ENCODE data around the gene SEMA4A. TPM values are rescaled to one million over a fixed set of nuclear protein-coding genes. Genes with fewer than 3 reads are reported as not detected.
A peak's percentile ranks its signal among the peaks of the same experiment; 100 is the strongest.

The SEMA4A gene
- total and polyA plus RNA-seq, 4 donors, result 22.7 to 54.9 (median 36.9) TPM

DNA sequence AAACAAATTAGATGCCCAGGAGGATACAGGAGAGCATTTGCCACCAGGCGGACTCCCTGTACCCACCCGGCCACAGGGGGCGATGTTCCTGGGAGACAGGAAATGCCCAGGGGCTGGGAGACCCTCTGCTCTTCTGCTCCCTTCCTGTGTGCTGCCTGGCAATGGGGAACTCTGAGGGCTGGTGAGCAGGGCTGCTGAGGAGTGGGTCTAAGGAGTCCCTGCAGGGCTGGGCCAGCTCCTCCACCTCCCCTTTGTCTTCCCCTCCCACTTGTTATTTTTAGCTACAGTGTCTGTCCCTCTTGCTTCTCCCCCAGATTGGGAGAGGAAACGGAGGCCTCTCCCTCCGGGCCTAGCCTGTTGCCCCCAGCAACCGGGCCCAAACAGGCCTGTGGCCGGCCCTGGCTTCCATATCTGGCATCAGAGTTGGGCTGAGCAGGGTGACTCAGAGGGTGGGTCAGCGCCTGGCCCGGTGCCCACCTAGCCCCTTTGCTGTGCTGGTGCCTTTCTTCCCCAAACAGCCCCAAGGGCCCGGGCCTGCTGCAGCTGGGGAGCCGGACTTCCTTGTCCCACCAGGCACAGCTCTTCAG, 27.2 kb upstream of the SEMA4A start:
- Histone ChIP-seq H3K27ac (ENCODE audit: low read depth in 1 of 2, low read length in 1 of 2) (peak overlapping the region; percentile 75 to 95), H3K27me3 (ENCODE audit: control insufficient read depth in 3 of 3, insufficient read depth in 3 of 3, low read length in 2 of 3) (no peaks in the 10 kb centered on the region), H3K4me1 (ENCODE audit: control insufficient read depth in 5 of 5, insufficient read depth in 5 of 5, low read length in 5 of 5) (peaks cover 32 to 75% (median 43%) of the 10 kb centered on the region in 5 donors), H3K36me3 (ENCODE audit: control insufficient read depth in 4 of 4, insufficient read depth in 4 of 4, low read length in 4 of 4) (peaks cover 0 to 5% (median 4%) of the 10 kb centered on the region in 4 donors), H3K9ac (ENCODE audit: insufficient read depth in 1 of 2, low read length in 2 of 2) (peak overlapping the region in 1 of 2 donors; percentile 67), H3K4me3 (no peak overlapping the region), H3K9me3 (ENCODE audit: control insufficient read depth in 4 of 4, insufficient read depth in 3 of 4, low read length in 3 of 4) (no peaks in the 10 kb centered on the region)
- 16 to 19% methylated on average over 11 of the region's 11 CpGs for WGBS, 2 donors
- DNase-seq, result peak; percentile 83 to 85 (median 84)
- ATAC-seq (ENCODE audit: insufficient read depth, low FRiP score), result peak; percentile 53
- TF ChIP-seq, protein P1, sequence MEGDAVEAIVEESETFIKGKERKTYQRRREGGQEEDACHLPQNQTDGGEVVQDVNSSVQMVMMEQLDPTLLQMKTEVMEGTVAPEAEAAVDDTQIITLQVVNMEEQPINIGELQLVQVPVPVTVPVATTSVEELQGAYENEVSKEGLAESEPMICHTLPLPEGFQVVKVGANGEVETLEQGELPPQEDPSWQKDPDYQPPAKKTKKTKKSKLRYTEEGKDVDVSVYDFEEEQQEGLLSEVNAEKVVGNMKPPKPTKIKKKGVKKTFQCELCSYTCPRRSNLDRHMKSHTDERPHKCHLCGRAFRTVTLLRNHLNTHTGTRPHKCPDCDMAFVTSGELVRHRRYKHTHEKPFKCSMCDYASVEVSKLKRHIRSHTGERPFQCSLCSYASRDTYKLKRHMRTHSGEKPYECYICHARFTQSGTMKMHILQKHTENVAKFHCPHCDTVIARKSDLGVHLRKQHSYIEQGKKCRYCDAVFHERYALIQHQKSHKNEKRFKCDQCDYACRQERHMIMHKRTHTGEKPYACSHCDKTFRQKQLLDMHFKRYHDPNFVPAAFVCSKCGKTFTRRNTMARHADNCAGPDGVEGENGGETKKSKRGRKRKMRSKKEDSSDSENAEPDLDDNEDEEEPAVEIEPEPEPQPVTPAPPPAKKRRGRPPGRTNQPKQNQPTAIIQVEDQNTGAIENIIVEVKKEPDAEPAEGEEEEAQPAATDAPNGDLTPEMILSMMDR (IDR thresholded peaks at IDR 0.05; ENCODE audit: control extremely low read depth, extremely low read depth), result no peak

DNA sequence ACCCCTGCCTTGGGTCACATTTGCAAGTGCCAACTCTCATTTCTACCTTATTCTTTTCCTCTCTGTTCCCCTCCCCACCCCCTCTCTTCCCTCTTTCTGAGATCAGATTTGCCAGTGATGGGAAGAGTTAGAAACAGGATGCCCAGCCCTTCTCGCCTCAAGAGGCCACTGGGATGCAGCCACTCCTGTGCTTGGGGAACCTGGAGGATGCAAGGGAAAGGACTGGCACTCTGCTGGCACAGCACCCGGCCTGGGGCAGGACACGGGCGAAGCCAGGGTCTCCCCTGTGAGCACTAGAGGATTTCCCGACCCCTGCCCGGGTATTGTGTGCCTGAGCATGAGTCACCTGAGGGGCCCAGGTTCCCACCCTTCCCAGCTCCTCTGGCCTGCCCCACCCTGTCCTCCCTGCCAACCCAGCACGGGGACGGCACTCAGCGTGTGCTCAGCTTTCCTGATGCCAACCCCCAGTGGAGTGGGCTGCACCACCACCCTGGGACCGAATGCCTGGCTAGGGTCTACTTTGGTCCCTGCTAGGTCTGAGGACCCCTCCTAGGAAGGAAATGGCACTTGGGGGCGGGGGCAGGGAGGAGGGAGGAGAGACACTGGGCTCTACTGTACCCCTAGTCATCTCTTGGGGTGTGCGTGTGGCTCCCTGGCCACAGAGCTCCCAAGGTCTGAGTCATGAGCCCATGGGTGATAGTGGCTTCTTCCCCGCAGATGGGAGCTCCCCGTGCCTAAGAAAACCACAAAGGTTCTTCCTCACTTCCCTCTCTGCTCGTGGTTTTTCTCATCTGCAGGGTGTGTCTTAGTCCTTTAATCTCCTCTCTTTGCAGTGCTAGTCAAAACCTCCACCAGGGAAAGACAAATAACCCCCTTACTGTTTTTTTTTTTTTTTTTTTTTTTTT, 26.5 kb upstream of the SEMA4A start:
- DNase-seq (no peak), ATAC-seq (ENCODE audit: insufficient read depth, low FRiP score) (peak; percentile 16)
- WGBS, 2 donors, result 29 to 34% methylated on average over 15 of the region's 15 CpGs
- Histone ChIP-seq H3K9ac (ENCODE audit: insufficient read depth in 1 of 2, low read length in 2 of 2) (peak overlapping the region in 1 of 2 donors; percentile 67), H3K4me1 (ENCODE audit: control insufficient read depth in 5 of 5, insufficient read depth in 5 of 5, low read length in 5 of 5) (peaks cover 27 to 75% (median 38%) of the 10 kb centered on the region in 5 donors), H3K9me3 (ENCODE audit: control insufficient read depth in 4 of 4, insufficient read depth in 3 of 4, low read length in 3 of 4) (no peaks in the 10 kb centered on the region), H3K27me3 (ENCODE audit: control insufficient read depth in 3 of 3, insufficient read depth in 3 of 3, low read length in 2 of 3) (no peaks in the 10 kb centered on the region), H3K4me3 (no peak overlapping the region), H3K27ac (ENCODE audit: low read depth in 1 of 2, low read length in 1 of 2) (peak overlapping the region; percentile 75 to 95), H3K36me3 (ENCODE audit: control insufficient read depth in 4 of 4, insufficient read depth in 4 of 4, low read length in 4 of 4) (peaks cover 4 to 11% (median 6%) of the 10 kb centered on the region in 4 donors)
- TF ChIP-seq, protein P1 (IDR thresholded peaks at IDR 0.05; ENCODE audit: control extremely low read depth, extremely low read depth), result no peak

DNA sequence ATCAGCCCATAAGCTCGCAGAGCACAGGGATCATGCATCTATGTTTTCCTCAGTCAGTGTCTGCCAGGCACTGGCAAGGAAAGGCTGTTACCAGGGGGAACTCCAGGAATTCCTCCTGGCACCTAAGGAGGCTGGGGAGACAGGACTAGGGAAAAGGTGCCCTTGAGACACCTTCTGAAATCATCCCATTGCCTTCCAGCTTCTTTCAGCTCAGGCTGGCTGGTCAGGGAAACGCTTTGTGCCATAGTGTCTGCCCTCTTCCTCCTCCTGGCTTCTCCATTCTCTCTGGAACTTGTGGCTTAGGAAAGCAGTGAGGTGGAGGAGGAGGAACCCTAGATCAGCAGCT, 25.1 kb upstream of the SEMA4A start:
- TF ChIP-seq, protein P1 (IDR thresholded peaks at IDR 0.05; ENCODE audit: control extremely low read depth, extremely low read depth), result no peak
- no peaks in the 10 kb centered on the region for H3K9me3 ChIP-seq (ENCODE audit: control insufficient read depth in 4 of 4, insufficient read depth in 3 of 4, low read length in 3 of 4)
- DNase-seq, result no peak
- peaks cover 27 to 61% (median 33%) of the 10 kb centered on the region in 5 donors for H3K4me1 ChIP-seq (ENCODE audit: control insufficient read depth in 5 of 5, insufficient read depth in 5 of 5, low read length in 5 of 5)
- H3K27me3 ChIP-seq (ENCODE audit: control insufficient read depth in 3 of 3, insufficient read depth in 3 of 3, low read length in 2 of 3), result no peaks in the 10 kb centered on the region
- WGBS, 2 donors, result 49 to 66% methylated on average over 2 of the region's 2 CpGs
- H3K4me3 ChIP-seq, result no peak overlapping the region
- peak overlapping the region in 1 of 2 donors; percentile 93 for H3K9ac ChIP-seq (ENCODE audit: insufficient read depth in 1 of 2, low read length in 2 of 2)
- H3K36me3 ChIP-seq (ENCODE audit: control insufficient read depth in 4 of 4, insufficient read depth in 4 of 4, low read length in 4 of 4), result peaks cover 5 to 14% (median 11%) of the 10 kb centered on the region in 4 donors
- no peak for ATAC-seq (ENCODE audit: insufficient read depth, low FRiP score)
- H3K27ac ChIP-seq (ENCODE audit: low read depth in 1 of 2, low read length in 1 of 2), result peak overlapping the region; percentile 91 to 94

Measured in lung (tissue), 12 donors.